Measurements from ENCODE around the gene LHX2. TPM values are rescaled to one million over a fixed set of nuclear protein-coding genes. Genes with fewer than 3 reads are reported as not detected.

Gene LHX2
- total RNA-seq, 1 experiment from 2014 or later = 0.26 TPM

DNA sequence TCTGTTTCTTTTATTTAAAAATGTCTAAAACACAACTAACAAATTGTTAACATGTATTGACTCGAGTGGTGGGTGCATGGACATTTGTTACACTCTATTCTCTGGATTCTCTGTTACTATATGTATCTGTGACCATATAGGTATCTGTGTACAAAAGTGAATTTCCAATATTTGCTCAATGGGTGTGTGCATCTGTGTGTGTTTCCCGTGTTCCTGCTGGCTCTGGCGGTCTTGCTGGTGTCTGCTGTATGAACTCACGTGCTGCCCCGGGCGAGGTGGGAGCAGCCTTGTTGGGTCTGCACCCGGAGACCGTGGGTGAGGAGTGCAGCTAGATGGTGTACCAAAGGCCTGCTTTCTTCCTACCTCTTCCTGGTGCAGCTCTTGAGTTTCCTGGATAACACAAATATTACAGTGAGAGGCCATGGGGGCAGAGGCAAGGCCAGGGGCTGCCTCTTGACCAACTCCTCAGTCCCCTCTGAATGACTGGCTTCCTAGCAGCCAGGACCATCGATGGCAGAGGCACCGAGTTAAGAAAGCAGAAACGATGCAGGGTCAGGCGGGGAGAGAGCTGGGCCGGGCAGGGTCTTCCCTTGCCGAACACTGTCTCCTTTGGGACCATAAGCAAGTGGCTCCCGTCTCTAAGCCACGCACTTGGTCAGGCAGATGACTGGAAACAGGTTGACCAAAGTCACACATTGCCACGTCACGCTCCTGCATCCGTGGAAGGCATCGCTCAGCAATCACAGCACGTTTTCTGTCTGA, 49.5 kb downstream of the LHX2 start:
- H3K4me3 ChIP-seq (ENCODE audit: low read depth, low read length, poor library complexity, severe bottlenecking) = no peak overlapping the region
- H3K36me3 ChIP-seq (ENCODE audit: insufficient read depth, low read length, poor library complexity, severe bottlenecking) = no peaks in the 10 kb centered on the region
- H3K27ac ChIP-seq (ENCODE audit: low read depth, low read length, poor library complexity, severe bottlenecking) = no peak overlapping the region
- POLR2A ChIA-PET (ENCODE audit: low non-redundant PET) = no interaction called here
- no peaks in the 10 kb centered on the region for H3K9me3 ChIP-seq (ENCODE audit: low read depth, low read length, poor library complexity, severe bottlenecking)
- intact Hi-C loops (cut with micrococcal nuclease; ENCODE audit: unreplicated experiment) = no loop called here
- peaks cover 4% of the 10 kb centered on the region for H3K27me3 ChIP-seq (replicated peaks; ENCODE audit: insufficient read depth, low read depth, low read length, poor library complexity)
- no peak for DNase-seq (ENCODE audit: low spot score)
- no peaks in the 10 kb centered on the region for H3K4me1 ChIP-seq (ENCODE audit: insufficient read depth, low read length, poor library complexity, severe bottlenecking)
- CTCF ChIA-PET = no interaction called here
- no peak for TF ChIP-seq EZH2 (IDR thresholded peaks at IDR 0.05; ENCODE audit: borderline replicate concordance, low read depth, low read length, poor library complexity, severe bottlenecking)
- TF ChIP-seq, protein P1, sequence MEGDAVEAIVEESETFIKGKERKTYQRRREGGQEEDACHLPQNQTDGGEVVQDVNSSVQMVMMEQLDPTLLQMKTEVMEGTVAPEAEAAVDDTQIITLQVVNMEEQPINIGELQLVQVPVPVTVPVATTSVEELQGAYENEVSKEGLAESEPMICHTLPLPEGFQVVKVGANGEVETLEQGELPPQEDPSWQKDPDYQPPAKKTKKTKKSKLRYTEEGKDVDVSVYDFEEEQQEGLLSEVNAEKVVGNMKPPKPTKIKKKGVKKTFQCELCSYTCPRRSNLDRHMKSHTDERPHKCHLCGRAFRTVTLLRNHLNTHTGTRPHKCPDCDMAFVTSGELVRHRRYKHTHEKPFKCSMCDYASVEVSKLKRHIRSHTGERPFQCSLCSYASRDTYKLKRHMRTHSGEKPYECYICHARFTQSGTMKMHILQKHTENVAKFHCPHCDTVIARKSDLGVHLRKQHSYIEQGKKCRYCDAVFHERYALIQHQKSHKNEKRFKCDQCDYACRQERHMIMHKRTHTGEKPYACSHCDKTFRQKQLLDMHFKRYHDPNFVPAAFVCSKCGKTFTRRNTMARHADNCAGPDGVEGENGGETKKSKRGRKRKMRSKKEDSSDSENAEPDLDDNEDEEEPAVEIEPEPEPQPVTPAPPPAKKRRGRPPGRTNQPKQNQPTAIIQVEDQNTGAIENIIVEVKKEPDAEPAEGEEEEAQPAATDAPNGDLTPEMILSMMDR (conservative IDR thresholded peaks at IDR 0.05; ENCODE audit: low read depth, low read length) = no peak
- BruUV-seq (replicated peaks) = no TSS peak

DNA sequence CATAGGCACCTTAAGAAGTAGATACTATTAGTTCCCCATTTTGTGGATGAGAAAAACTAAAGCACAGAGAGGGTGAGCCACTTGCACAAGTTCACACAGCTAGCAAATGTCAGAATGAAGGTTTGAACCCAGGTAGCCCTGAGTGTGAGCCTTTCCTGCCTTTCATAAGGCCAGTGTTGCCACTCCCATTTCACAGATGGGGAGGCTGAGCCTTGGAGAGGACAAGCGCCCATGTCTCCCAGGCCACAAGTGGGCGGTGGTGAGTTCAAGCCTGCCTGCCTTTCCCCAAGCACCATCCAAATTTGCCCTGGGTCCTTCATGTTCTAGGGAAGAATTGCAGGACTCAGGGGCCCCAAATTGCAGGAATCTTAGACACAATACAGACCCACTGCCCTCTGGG, 50.6 kb downstream of the LHX2 start:
- Histone ChIP-seq H3K4me3 (ENCODE audit: low read depth, low read length, poor library complexity, severe bottlenecking) (no peak overlapping the region), H3K27ac (ENCODE audit: low read depth, low read length, poor library complexity, severe bottlenecking) (no peak overlapping the region), H3K4me1 (ENCODE audit: insufficient read depth, low read length, poor library complexity, severe bottlenecking) (no peaks in the 10 kb centered on the region), H3K36me3 (ENCODE audit: insufficient read depth, low read length, poor library complexity, severe bottlenecking) (no peaks in the 10 kb centered on the region), H3K9me3 (ENCODE audit: low read depth, low read length, poor library complexity, severe bottlenecking) (no peaks in the 10 kb centered on the region), H3K27me3 (replicated peaks; ENCODE audit: insufficient read depth, low read depth, low read length, poor library complexity) (peaks cover 4% of the 10 kb centered on the region)
- POLR2A ChIA-PET (ENCODE audit: low non-redundant PET) = no interaction called here
- TF ChIP-seq, protein P1 (conservative IDR thresholded peaks at IDR 0.05; ENCODE audit: low read depth, low read length) = 0 out of 2 replicates have a peak, but pooled peaks have one; percentile 16
- no peak for TF ChIP-seq EZH2 (IDR thresholded peaks at IDR 0.05; ENCODE audit: borderline replicate concordance, low read depth, low read length, poor library complexity, severe bottlenecking)
- intact Hi-C loops (cut with micrococcal nuclease; ENCODE audit: unreplicated experiment) = no loop called here
- no peak for DNase-seq (ENCODE audit: low spot score)
- CTCF ChIA-PET = no interaction called here
- BruUV-seq (replicated peaks) = no TSS peak

DNA sequence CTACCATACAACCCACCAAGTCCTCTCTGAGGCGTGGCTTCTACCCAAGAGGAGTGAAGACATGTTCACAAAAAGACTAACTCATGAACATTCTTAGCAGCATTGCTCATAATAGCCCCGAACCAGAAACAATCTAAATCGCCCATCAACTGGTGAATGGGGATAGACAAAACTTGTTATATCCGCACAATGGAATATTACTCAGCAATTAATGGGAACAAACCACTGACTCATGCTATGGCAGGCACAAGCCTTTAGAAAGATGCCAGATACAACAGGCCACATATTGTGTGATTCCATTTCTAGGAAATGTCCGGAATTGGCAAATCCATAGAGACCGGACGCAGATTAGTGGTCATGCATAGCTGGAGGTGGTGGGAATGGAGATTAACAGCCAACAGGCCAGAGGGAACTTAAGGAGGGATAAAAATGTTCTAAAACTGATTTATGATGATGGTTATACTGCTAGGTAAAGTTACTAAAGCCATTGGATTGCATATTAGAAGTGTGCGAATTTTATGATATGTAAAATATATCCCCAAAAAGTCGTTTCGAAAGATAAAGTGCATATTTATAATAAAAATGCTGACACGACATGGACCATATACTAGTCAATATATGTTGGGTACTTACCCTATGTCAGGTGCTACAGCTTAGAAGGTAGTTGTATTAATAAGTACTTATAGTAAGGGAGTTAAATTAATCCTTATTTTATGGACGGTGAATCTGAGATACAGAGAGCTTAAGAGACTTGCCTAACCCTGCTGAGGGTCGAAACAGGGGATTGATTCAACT, 55.4 kb downstream of the LHX2 start:
- CTCF ChIA-PET = no interaction called here
- TF ChIP-seq, protein P1 (conservative IDR thresholded peaks at IDR 0.05; ENCODE audit: low read depth, low read length) = no peak
- no peak for TF ChIP-seq EZH2 (IDR thresholded peaks at IDR 0.05; ENCODE audit: borderline replicate concordance, low read depth, low read length, poor library complexity, severe bottlenecking)

More for the DNA sequence above, 55.4 kb downstream of the LHX2 start:
- no peak for DNase-seq (ENCODE audit: low spot score)
- POLR2A ChIA-PET (ENCODE audit: low non-redundant PET) = no interaction called here
- Histone ChIP-seq H3K4me1 (ENCODE audit: insufficient read depth, low read length, poor library complexity, severe bottlenecking) (no peaks in the 10 kb centered on the region), H3K9me3 (ENCODE audit: low read depth, low read length, poor library complexity, severe bottlenecking) (no peaks in the 10 kb centered on the region), H3K27me3 (replicated peaks; ENCODE audit: insufficient read depth, low read depth, low read length, poor library complexity) (peaks cover 2% of the 10 kb centered on the region), H3K36me3 (ENCODE audit: insufficient read depth, low read length, poor library complexity, severe bottlenecking) (no peaks in the 10 kb centered on the region), H3K27ac (ENCODE audit: low read depth, low read length, poor library complexity, severe bottlenecking) (no peak overlapping the region), H3K4me3 (ENCODE audit: low read depth, low read length, poor library complexity, severe bottlenecking) (no peak overlapping the region)
- BruUV-seq (replicated peaks) = no TSS peak
- intact Hi-C loops (cut with micrococcal nuclease; ENCODE audit: unreplicated experiment) = no loop called here
